HG02571 (cell line): ENCODE results near the gene CTIF.

Experiments
- ATAC-seq: cut with Tn5 transposase; IDR thresholded peaks from one replicate; pipeline ENCODE4 v1.9.1; 2021; ENCODE audit warnings: mild to moderate bottlenecking, moderate library complexity; ENCODE audit not compliant: unreplicated experiment

CTIF gene

GRCh38 chr18:48742304-48742703, 203.5 kb downstream of the CTIF start:
- ATAC-seq: no peak

DNA sequence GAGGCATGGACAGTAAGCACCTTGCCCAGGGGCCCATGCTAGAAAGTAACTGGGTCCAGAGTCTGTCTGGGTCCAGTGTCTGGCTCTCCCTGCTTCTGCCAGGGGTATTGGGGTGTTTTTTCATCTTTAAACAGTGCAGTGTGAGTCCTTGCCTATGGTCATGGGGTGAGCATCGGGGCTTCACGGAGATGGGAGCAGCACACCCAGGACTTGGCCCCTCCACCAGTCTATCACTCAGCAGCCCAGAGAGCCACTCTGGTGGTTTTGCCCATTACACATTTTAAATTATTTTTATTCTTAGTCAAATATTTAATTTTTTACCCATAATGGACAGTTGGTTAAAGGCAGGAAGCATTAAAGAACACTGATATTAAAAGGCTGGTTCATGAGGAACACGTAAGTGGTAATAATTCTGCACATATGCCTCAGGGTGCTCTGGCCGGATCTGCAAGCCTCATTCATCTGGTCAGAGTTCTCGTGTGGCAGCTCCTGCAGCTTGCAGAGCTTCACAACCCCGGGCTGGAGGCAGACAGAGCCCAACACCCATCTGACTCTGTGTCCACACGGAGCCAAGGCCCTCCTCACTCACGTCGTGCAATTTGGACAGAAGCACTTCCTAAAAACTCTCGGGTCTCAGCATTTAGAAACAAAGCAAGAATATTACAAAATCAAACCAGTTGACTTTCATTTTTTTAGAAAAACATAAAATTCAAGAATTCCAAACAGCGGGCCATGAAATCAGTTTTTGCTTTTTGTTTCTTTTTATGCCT, 204.1 kb downstream of the CTIF start:
- ATAC-seq: no peak

DNA sequence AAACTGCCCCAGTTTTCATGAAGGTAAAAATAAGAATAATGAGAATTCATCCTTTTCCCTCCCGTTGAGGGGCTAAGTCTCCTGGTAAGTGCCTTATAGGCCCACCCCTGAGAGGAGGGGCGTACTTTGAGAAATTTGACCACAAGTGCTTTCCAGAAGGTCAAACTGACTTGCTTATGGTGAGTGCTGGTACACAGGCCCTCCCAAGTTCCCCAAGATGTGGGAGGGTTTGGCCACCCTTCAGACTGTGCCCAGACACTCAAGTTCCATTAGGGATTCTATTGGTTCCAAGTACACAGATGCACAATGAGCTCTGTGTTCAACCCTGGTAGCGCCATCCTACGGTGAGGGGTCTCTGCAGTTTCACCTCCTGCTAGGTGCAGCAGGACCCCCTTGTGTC, 205.1 kb downstream of the CTIF start:
- no peak for ATAC-seq

GRCh38 chr18:48745293-48745692, 206.5 kb downstream of the CTIF start:
- ATAC-seq: no peak

DNA sequence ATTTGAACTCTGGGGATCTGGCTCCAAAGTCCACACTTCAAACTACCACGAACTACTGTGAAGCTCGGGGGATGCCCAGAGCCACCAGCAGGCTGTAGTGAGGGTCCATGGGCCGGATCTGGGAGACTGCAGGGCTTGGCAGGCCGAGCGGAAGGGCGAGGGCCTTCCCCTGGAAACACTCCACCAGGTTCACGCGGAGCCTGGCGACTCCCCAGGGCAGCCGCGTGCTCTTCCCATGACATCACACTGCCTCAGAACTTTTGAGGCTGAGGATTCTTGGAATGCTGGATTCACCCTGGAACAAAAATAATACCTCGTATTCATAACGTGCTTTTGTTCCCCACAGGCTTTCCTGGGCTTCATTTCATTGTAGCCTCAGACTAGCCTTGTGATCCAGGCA, 210.9 kb downstream of the CTIF start:
- ATAC-seq: no peak

DNA sequence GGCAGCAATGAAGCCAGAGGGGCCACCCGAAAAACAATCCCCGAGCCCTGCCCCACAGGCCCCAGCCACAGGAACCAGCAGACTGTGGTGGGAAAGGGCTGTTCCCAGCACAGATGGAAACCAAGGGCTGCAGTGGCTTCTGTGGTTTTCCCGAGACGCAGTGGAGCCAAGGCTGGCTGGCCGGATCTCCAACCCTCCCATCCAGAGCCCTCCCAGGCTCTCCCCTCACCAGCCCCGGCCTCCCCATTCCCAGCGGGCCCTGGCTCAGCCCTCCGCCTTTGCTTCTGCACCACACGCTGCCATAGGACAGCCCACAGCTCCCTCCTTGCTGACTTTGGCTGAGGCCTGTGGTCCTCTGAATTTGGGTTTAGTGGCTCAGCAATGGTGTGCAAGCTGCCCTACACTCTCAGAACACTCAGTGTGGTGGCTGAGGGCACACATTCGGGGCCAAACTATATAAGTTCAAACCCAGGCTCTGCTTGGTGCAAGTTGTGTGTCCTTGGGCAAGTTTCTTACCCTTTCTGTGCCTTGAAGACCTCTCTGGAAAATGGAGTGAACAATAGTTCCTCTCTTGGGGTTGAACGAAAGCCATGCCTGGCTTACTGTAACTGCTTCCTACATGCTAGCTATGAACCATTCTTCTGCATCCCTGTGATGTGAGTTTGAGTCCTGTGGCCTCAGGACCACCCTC, 211.8 kb downstream of the CTIF start:
- ATAC-seq: no peak

GRCh38 chr18:48751727-48752468, 213.1 kb downstream of the CTIF start:
- no peak for ATAC-seq

- ATAC-seq: no peak
Measured at GRCh38 chr18:48752478-48752877, 213.6 kb downstream of the CTIF start.

GRCh38 chr18:48752928-48753327, 214.1 kb downstream of the CTIF start:
- no peak for ATAC-seq

DNA sequence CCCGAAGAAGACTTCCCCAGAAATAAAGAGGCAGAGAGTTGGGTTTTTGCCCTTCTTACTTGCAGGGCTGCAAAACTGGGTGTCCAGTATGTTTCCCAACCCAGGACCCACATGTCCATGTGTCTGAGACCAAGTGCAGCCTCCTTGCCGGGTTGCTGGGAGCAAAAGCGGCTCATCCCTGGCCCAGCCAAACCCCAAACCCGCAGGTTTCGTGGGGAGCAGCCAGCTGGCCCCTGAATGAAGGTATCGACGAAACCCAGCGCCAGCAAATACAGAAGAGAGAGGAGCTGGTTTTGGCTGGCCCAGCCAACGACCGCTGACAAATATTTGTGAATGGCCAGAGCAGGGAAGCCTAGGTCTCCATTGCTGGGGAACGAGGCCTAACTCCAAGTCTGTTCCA, 214.9 kb downstream of the CTIF start:
- ATAC-seq: no peak

DNA sequence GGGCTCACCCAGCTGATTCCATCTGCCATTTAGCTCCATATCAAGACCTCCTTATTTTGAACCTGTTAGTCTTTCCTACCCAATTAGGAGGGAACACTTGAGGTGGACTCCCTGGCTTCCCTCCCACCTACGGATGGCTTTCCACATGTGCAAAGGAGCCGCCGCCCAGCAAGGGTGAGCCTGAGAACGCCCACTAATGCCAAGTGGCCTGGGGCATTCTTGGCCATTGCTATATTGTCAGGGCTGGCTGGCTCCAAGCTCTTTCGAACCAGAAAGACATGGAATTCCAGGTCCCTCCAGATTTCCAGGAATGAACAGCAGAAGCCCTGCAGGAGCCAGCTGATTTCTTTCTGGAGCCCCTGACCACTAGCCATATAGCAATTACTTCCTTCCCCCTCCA, 215.7 kb downstream of the CTIF start:
- ATAC-seq: no peak

DNA sequence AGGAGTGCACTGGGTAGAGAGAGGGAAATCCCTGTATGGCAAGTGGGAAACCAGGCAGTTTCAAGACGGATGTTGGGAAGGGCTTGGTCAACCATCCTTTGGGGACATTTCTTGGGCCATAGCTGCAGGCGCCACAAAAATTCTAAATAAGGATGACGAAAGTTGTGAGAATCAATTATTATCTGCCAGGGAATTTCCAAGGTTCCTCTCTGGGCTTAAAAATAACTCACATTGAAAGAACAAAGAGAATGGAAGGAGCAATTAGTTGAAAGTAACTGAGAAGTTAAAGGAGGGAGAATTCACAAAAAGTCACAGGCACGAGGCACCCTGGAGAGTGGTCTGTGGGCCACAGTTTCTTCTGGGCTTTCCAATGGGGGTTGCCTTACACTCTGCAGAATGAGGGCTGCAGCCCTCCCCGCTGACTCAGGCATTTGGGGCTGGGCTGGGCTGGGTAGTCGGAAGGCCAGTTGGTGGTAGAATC, 216.2 kb downstream of the CTIF start:
- peak; percentile 70 for ATAC-seq

GRCh38 chr18:48756511-48757226, 217.8 kb downstream of the CTIF start:
- ATAC-seq: no peak

GRCh38 chr18:48757367-48757766, 218.5 kb downstream of the CTIF start:
- no peak for ATAC-seq

- ATAC-seq: no peak
Measured at GRCh38 chr18:48757906-48758305, 219.1 kb downstream of the CTIF start.

DNA sequence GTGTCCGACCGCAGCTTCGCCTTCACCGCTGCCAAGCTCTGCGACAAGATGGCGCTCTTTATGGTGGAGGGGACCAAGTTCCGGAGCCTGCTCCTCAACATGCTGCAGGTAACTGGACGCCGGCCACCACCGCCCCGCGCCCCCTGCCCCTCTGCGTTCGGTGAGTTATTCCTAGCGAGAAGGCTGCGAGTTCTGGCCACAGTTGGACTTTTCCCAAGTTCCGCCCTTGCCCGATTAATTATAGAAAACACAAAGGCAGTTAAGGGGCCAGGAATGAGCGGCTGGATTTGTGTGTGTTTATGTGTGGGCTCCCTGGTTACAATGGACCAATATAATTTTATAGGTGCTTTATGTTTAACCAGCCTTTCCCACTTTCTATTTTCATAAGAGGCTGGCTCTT, 222.8 kb downstream of the CTIF start:
- ATAC-seq: no peak

GRCh38 chr18:48762022-48762421, 223.2 kb downstream of the CTIF start:
- ATAC-seq: no peak

DNA sequence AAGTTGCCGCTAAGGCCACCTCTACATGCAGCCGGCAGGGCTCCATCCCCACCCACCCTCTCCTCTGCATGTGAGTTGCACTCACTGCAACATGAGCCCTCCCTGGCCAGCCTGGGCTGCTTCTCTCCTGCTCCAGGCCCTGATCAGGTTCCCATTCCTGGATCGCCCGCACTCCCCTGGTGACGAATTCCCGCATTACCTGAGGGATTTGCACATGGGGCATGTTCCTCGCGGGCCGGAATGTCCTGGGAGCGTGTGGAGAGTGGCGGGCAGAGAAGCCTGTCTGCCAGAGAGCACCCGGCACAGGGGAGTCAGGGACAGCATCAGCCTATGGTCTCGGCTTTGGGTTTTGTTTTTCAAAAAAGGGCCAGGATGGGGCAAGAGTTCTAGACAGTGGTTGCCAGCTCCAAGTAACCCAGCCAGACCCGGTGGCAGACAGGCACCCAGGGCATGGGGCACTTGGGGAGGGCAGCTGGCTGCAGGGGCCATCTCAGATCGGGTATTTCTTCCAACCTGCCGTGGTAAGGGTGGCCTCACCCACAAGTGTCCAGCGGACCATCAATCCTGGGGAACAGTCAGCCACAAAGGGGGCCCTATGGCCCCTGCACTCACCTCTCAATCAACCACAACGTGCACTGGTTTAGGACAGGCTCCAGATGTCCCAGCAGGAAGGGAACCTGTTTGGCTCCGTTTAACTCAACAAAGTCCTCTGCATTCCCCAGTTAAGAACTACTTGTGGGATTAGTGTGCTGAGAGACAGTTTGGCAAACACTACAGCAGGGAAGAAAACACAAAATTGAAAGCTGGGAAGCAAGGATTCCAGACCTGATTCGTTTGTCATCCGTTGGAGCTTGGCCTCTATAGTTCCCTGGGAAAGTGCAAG, 224.2 kb downstream of the CTIF start:
- no peak for ATAC-seq

DNA sequence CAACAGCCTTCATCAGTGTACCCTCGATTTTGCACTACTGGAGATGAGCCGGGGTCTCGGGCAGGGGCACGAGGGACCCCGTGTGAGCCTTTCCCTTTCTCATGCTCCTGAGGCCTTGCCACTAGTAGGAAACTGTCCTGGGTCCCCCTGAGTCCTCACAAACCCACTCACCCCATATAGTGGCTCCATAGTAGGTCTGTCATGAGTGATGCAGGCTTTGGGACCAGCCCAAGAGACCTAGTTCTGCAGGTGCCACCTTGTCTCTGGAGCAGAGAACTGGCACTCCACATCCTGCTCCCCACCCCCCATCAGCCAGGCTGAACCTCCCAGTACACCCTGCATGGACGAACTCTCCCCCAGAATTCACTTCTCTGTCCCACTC, 224.9 kb downstream of the CTIF start:
- no peak for ATAC-seq

DNA sequence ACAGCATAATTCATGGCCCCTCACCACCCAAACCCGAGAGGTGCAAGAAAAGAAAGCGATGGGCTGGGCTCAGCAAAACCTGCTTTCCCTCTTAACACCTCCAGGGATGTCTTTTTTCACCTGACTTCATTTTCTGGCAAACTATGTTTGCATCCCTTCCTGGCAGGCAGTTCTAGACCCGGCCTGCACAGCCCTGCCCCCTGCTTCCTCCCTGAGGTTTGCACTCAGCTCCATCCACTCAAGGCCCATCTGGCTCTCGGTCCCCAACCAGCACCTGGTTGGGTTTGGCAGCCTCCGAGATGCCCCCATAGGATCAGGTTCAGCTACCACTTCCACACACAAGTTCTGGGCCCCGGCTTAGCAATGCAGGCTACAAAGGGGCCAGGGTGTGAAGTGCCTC, 226.2 kb downstream of the CTIF start:
- ATAC-seq: no peak
